Mesenchymal stem cell (in vitro differentiated cells and primary cell): ENCODE data around the gene PPM1M.
A peak's percentile ranks its signal among the peaks of the same experiment; 100 is the strongest.

Source experiments
- DNase-seq: peaks from one replicate; pipeline ENCODE4 v3.0.0-alpha.2; 2013
- H2AFZ ChIP-seq: one replicate; pipeline ENCODE4 v1.6.1; 2013; ENCODE audit warnings: low read depth, mild to moderate bottlenecking, control low read depth, inconsistent platforms, low read length, moderate library complexity
- H2AK5ac ChIP-seq: 2 replicates; pipeline ENCODE4 v1.6.1; 2013; ENCODE audit warnings: low read length, moderate library complexity, mild to moderate bottlenecking, inconsistent platforms; ENCODE audit not compliant: severe bottlenecking
- H2BK120ac ChIP-seq: one replicate; pipeline ENCODE4 v1.6.1; 2013; ENCODE audit warnings: low read depth, mild to moderate bottlenecking, inconsistent platforms, low read length, moderate library complexity
- H2BK12ac ChIP-seq, 2 experiments: one replicate each; pipeline ENCODE4 v1.6.1; 2013; ENCODE audit warnings: inconsistent platforms in 2 of 2, low read length in 2 of 2, mild to moderate bottlenecking in 2 of 2, moderate library complexity in 2 of 2, control low read depth in 1 of 2
- H2BK15ac ChIP-seq: one replicate; pipeline ENCODE4 v1.6.1; 2013; ENCODE audit warnings: mild to moderate bottlenecking, low read depth, inconsistent platforms; ENCODE audit not compliant: poor library complexity, severe bottlenecking
- H2BK5ac ChIP-seq: 2 replicates; pipeline ENCODE4 v1.6.1; 2013; ENCODE audit warnings: low read depth, mild to moderate bottlenecking, low read length, control low read depth, inconsistent platforms; ENCODE audit not compliant: poor library complexity, severe bottlenecking
- H3K14ac ChIP-seq, 2 experiments: one replicate each; pipeline ENCODE4 v1.6.1; 2013; ENCODE audit warnings: inconsistent platforms in 2 of 2, low read length in 2 of 2, control low read depth in 1 of 2, mild to moderate bottlenecking in 1 of 2, moderate library complexity in 1 of 2
- H3K18ac ChIP-seq, 2 experiments: one replicate each; pipeline ENCODE4 v1.6.1; 2013; ENCODE audit warnings: inconsistent platforms in 2 of 2, low read length in 2 of 2, control low read depth in 1 of 2, low read depth in 1 of 2, mild to moderate bottlenecking in 1 of 2
- H3K23ac ChIP-seq, 2 experiments: one replicate each; pipeline ENCODE4 v1.6.1; 2013; ENCODE audit warnings: inconsistent platforms in 2 of 2, low read length in 2 of 2, mild to moderate bottlenecking in 2 of 2, moderate library complexity in 2 of 2, control low read depth in 1 of 2
- H3K27ac ChIP-seq: 2 replicates; pipeline ENCODE4 v1.5.1; 2013; ENCODE audit warnings: mild to moderate bottlenecking, moderate library complexity, low read length, control low read depth, inconsistent platforms; ENCODE audit not compliant: poor library complexity, severe bottlenecking
- H3K27me3 ChIP-seq, 2 experiments: 2 replicates each; pipeline versions ENCODE4 v1.6.1 to v1.7.0; 2013; ENCODE audit warnings: low read length in 2 of 2, mild to moderate bottlenecking in 2 of 2, moderate library complexity in 2 of 2, control low read depth in 1 of 2, inconsistent platforms in 1 of 2; ENCODE audit not compliant: control insufficient read depth in 1 of 2, insufficient read depth in 1 of 2
- H3K36me3 ChIP-seq, 2 experiments: 2 replicates each; pipeline versions ENCODE4 v1.6.1 to v1.7.0; 2013; ENCODE audit warnings: low read length in 2 of 2, control low read depth in 1 of 2, inconsistent platforms in 1 of 2, low read depth in 1 of 2, mild to moderate bottlenecking in 1 of 2; ENCODE audit not compliant: insufficient read depth in 2 of 2, control insufficient read depth in 1 of 2
- H3K4ac ChIP-seq, 2 experiments: one replicate each; pipeline ENCODE4 v1.6.1; 2013; ENCODE audit warnings: inconsistent platforms in 2 of 2, low read length in 2 of 2, mild to moderate bottlenecking in 2 of 2, moderate library complexity in 2 of 2, control low read depth in 1 of 2, low read depth in 1 of 2
- H3K4me1 ChIP-seq: 2 replicates; pipeline ENCODE4 v1.6.1; 2013; ENCODE audit warnings: low read depth, low read length, control low read depth; ENCODE audit not compliant: control insufficient read depth, insufficient read depth
- H3K4me2 ChIP-seq: 2 replicates; pipeline ENCODE4 v1.6.1; 2013; ENCODE audit warnings: low read length, mild to moderate bottlenecking, inconsistent platforms; ENCODE audit not compliant: poor library complexity, severe bottlenecking
- H3K4me3 ChIP-seq, 2 experiments: 2 replicates each; pipeline versions ENCODE4 v1.5.1 to v1.7.0; 2013; ENCODE audit warnings: low read length in 2 of 2, mild to moderate bottlenecking in 2 of 2, control low read depth in 1 of 2, low read depth in 1 of 2; ENCODE audit not compliant: insufficient read depth in 1 of 2
- H3K79me1 ChIP-seq: replicated peaks from 2 replicates; pipeline ENCODE4 v1.6.1; 2013; ENCODE audit warnings: mild to moderate bottlenecking, control low read depth, low read length, inconsistent platforms; ENCODE audit not compliant: poor library complexity, severe bottlenecking
- H3K9ac ChIP-seq: 2 replicates; pipeline ENCODE4 v1.7.0; 2013; ENCODE audit warnings: mild to moderate bottlenecking, low read length, moderate library complexity
- H3K9me3 ChIP-seq: 2 replicates; pipeline ENCODE4 v1.7.0; 2013; ENCODE audit warnings: mild to moderate bottlenecking, low read length; ENCODE audit not compliant: control insufficient read depth
- H4K8ac ChIP-seq: one replicate; pipeline ENCODE4 v1.6.1; 2013; ENCODE audit warnings: inconsistent platforms, mild to moderate bottlenecking, low read length, moderate library complexity
- H4K91ac ChIP-seq: one replicate; pipeline ENCODE4 v1.6.1; 2013; ENCODE audit warnings: mild to moderate bottlenecking, low read length, inconsistent platforms
- WGBS: methylation state at CpG from one replicate; pipeline ENCODE4 v1.1.7; 2013; ENCODE audit warnings: mixed read lengths; 5-methylcytosine and 5-hydroxymethylcytosine counted together

PPM1M gene

GRCh38 chr3:52262447-52262846 is 16.9 kb downstream of the PPM1M start:
- Histone ChIP-seq H3K23ac (no peak overlapping the region), H3K4me2 (no peak overlapping the region), H3K4me1 (no peaks in the 10 kb centered on the region), H2AK5ac (peak overlapping the region; percentile 51), H2BK15ac (no peak overlapping the region), H3K79me1 (peaks cover 13% of the 10 kb centered on the region), H3K4me3 (no peak overlapping the region), H3K36me3 (peaks cover 42 to 98% of the 10 kb centered on the region in 2 experiments), H2BK120ac (no peak overlapping the region), H3K27ac (no peak overlapping the region), H3K9me3 (no peaks in the 10 kb centered on the region), H4K8ac (no peak overlapping the region), H3K27me3 (no peaks in the 10 kb centered on the region), H2BK5ac (no peak overlapping the region), H3K9ac (no peak overlapping the region), H2AFZ (no peak overlapping the region), H3K18ac (no peak overlapping the region), H3K14ac (no peak overlapping the region), H2BK12ac (no peak overlapping the region), H4K91ac (no peak overlapping the region), H3K4ac (no peak overlapping the region)
- no peak for DNase-seq

- Histone ChIP-seq H2BK120ac (no peak overlapping the region), H2BK5ac (no peak overlapping the region), H3K4ac (no peak overlapping the region), H3K9ac (no peak overlapping the region), H3K27me3 (no peaks in the 10 kb centered on the region), H2BK15ac (no peak overlapping the region), H3K4me3 (no peak overlapping the region), H3K23ac (no peak overlapping the region), H3K9me3 (no peaks in the 10 kb centered on the region), H3K4me1 (peaks cover 5% of the 10 kb centered on the region), H3K14ac (no peak overlapping the region), H3K4me2 (no peak overlapping the region), H3K27ac (no peak overlapping the region), H3K18ac (no peak overlapping the region), H3K79me1 (peaks cover 11% of the 10 kb centered on the region), H4K91ac (no peak overlapping the region), H2AFZ (no peak overlapping the region), H2AK5ac (no peak overlapping the region), H2BK12ac (no peak overlapping the region), H4K8ac (no peak overlapping the region), H3K36me3 (peaks cover 41 to 94% of the 10 kb centered on the region in 2 experiments)
- no peak for DNase-seq
- 98% methylated on average over 6 of the region's 6 CpGs for WGBS
Observed at GRCh38 chr3:52265387-52265786, 19.8 kb downstream of the PPM1M start.

- Histone ChIP-seq H3K23ac (peak overlapping the region in 1 of 2 experiments; percentile 59), H3K4me2 (peak overlapping the region; percentile 6), H2BK120ac (no peak overlapping the region), H3K9ac (no peak overlapping the region), H3K4me1 (peaks cover 6% of the 10 kb centered on the region), H2AK5ac (peak overlapping the region; percentile 74), H4K91ac (peak overlapping the region; percentile 18), H3K4ac (no peak overlapping the region), H3K79me1 (peaks cover 6% of the 10 kb centered on the region), H2BK5ac (no peak overlapping the region), H3K14ac (no peak overlapping the region), H3K27ac (peak overlapping the region; percentile 48), H4K8ac (peak overlapping the region; percentile 19), H3K27me3 (no peaks in the 10 kb centered on the region), H3K9me3 (no peaks in the 10 kb centered on the region), H3K18ac (no peak overlapping the region), H3K4me3 (no peak overlapping the region), H2AFZ (no peak overlapping the region), H3K36me3 (peaks cover 31 to 84% of the 10 kb centered on the region in 2 experiments), H2BK15ac (no peak overlapping the region), H2BK12ac (no peak overlapping the region)
- WGBS = 96% methylated on average over 7 of the region's 7 CpGs
- no peak for DNase-seq
Observed at GRCh38 chr3:52268036-52268435, 22.5 kb downstream of the PPM1M start.

GRCh38 chr3:52269776-52270175 is 24.2 kb downstream of the PPM1M start:
- Histone ChIP-seq H2BK15ac (no peak overlapping the region), H3K4me1 (peaks cover 10% of the 10 kb centered on the region), H2BK5ac (no peak overlapping the region), H3K23ac (no peak overlapping the region), H3K14ac (no peak overlapping the region), H4K8ac (no peak overlapping the region), H3K9me3 (no peaks in the 10 kb centered on the region), H3K27me3 (no peaks in the 10 kb centered on the region), H3K27ac (no peak overlapping the region), H3K79me1 (peaks cover 4% of the 10 kb centered on the region), H2BK120ac (no peak overlapping the region), H3K18ac (no peak overlapping the region), H2BK12ac (no peak overlapping the region), H2AK5ac (no peak overlapping the region), H3K4me2 (no peak overlapping the region), H3K36me3 (peaks cover 33 to 74% of the 10 kb centered on the region in 2 experiments), H4K91ac (no peak overlapping the region), H2AFZ (no peak overlapping the region), H3K4ac (no peak overlapping the region), H3K4me3 (no peak overlapping the region), H3K9ac (no peak overlapping the region)
- 96% methylated on average over 1 of the region's 3 CpGs for WGBS
- DNase-seq = no peak
